HUES6 (cell line): ENCODE measurements around the gene FURIN.
"Not testable (repeated sequence)": the region's sequence is repeated elsewhere in the genome, so short reads cannot be mapped to it uniquely, and the experiment has no call there.

ENCODE experiments used
- H3K27ac ChIP-seq: 2 replicates; pipeline ENCODE4 v1.7.0; 2013; ENCODE audit warnings: low read depth, mild to moderate bottlenecking, low read length, inconsistent platforms
- H3K27me3 ChIP-seq: 2 replicates; pipeline ENCODE4 v1.6.1; 2013; ENCODE audit warnings: low read length; ENCODE audit not compliant: control insufficient read depth, insufficient read depth
- H3K36me3 ChIP-seq: 2 replicates; pipeline ENCODE4 v1.6.1; 2013; ENCODE audit warnings: low read length; ENCODE audit not compliant: control insufficient read depth, insufficient read depth
- H3K4me1 ChIP-seq: 2 replicates; pipeline ENCODE4 v1.6.1; 2013; ENCODE audit warnings: low read length; ENCODE audit not compliant: control insufficient read depth, insufficient read depth
- H3K4me3 ChIP-seq: 2 replicates; pipeline ENCODE4 v1.5.1; 2013; ENCODE audit warnings: low read depth, low read length
- H3K9ac ChIP-seq: one replicate; pipeline ENCODE4 v1.6.1; 2013; ENCODE audit warnings: mild to moderate bottlenecking, low read length
- H3K9me3 ChIP-seq: 2 replicates; pipeline ENCODE4 v1.6.1; 2013; ENCODE audit warnings: low read depth, low read length; ENCODE audit not compliant: control insufficient read depth, insufficient read depth

The FURIN gene

DNA sequence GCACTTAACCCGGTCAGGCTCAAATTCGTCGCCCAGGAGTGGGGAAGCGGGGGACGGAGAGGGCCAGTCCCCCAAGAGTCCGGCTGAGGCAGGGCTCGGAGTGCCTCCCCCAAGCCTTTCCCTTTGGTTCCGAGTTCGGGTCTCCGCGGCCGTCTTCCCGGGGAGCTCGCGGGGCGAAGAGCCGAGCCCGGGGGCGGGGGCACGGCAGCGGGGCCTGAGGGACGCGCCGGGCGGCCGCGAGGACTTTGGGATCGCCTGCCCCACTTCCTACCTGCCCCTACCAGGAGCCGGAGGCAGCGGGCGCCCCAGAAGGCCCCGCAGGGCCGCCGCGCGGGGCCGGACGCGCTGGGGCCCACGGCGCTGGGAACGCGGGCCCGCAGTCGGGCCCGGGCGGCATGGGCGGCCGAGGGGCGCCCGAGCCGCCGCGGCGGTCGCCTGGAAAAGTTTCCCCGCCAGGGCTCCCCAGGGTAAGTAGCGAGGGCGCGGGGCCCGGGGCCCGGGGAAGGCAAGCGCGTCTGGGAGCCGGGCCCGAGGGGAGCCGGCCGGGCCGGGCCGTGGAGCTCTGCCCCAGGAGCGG lies 2.8 kb downstream of the FURIN start:
- Histone ChIP-seq H3K9ac (peak overlapping the region; percentile 86), H3K36me3 (peaks cover 8% of the 10 kb centered on the region), H3K27me3 (no peaks in the 10 kb centered on the region), H3K27ac (peak overlapping the region; percentile 79; the same call in 1 of the 2 replicates), H3K4me3 (peak overlapping the region; percentile 84), H3K4me1 (peaks cover 57% of the 10 kb centered on the region), H3K9me3 (no peaks in the 10 kb centered on the region)

GRCh38 chr15:90871716-90872485 lies 3.5 kb downstream of the FURIN start:
- Histone ChIP-seq H3K4me3 (peak overlapping the region; percentile 84), H3K4me1 (peaks cover 57% of the 10 kb centered on the region), H3K9ac (peak overlapping the region; percentile 86), H3K9me3 (no peaks in the 10 kb centered on the region), H3K27ac (peak overlapping the region; percentile 55; the same call in 1 of the 2 replicates), H3K36me3 (peaks cover 14% of the 10 kb centered on the region), H3K27me3 (no peaks in the 10 kb centered on the region)

- no peaks in the 10 kb centered on the region for H3K9me3 ChIP-seq
- H3K4me1 ChIP-seq, result peaks cover 57% of the 10 kb centered on the region
- peaks cover 22% of the 10 kb centered on the region for H3K36me3 ChIP-seq
- peak overlapping the region; percentile 86 for H3K9ac ChIP-seq
- H3K4me3 ChIP-seq, result peak overlapping the region; percentile 84
- H3K27ac ChIP-seq, result peak overlapping the region; percentile 55; the same call in 1 of the 2 replicates
- no peaks in the 10 kb centered on the region for H3K27me3 ChIP-seq
Observed at GRCh38 chr15:90872486-90873184, 4.2 kb downstream of the FURIN start.

DNA sequence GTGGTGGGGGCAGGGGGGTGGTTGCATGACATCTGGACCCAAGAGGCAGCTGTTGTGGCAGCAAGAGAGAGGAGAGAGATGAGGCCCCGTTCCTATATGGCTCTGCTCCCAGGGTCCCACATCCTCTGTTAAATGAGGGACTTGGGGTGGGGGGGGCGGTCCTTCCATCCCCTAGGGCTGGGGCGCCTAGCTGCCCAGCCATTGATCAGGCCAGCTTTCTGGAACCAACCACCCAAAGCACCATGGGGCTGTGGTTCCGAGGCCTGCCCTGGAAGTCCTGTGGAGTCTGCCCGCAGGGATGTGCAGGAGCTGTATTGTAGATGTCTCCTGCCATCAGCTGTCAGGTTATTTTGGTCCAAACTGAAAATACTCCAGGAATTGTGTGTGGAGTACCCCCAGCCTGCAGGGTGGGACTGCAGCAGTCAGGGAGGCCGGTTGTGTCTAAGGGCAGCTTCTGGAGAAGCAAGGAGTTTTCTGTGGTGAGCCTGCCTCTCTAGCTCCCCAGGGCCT lies 5.2 kb downstream of the FURIN start:
- H3K36me3 ChIP-seq, result peaks cover 31% of the 10 kb centered on the region
- H3K27me3 ChIP-seq, result no peaks in the 10 kb centered on the region
- H3K4me1 ChIP-seq, result peaks cover 50% of the 10 kb centered on the region
- no peaks in the 10 kb centered on the region for H3K9me3 ChIP-seq
- H3K9ac ChIP-seq, result peak overlapping the region; percentile 29
- peak overlapping the region; percentile 5; the same call in 1 of the 2 replicates for H3K4me3 ChIP-seq
- H3K27ac ChIP-seq, result no peak overlapping the region

GRCh38 chr15:90873998-90874605 lies 5.7 kb downstream of the FURIN start:
- H3K36me3 ChIP-seq, result peaks cover 36% of the 10 kb centered on the region
- H3K9me3 ChIP-seq, result no peaks in the 10 kb centered on the region
- peak overlapping the region; percentile 35 for H3K9ac ChIP-seq
- H3K27ac ChIP-seq, result peak overlapping the region; percentile 16; the same call in 1 of the 2 replicates
- peaks cover 44% of the 10 kb centered on the region for H3K4me1 ChIP-seq
- H3K4me3 ChIP-seq, result peak overlapping the region; percentile 5; the same call in 1 of the 2 replicates
- no peaks in the 10 kb centered on the region for H3K27me3 ChIP-seq

DNA sequence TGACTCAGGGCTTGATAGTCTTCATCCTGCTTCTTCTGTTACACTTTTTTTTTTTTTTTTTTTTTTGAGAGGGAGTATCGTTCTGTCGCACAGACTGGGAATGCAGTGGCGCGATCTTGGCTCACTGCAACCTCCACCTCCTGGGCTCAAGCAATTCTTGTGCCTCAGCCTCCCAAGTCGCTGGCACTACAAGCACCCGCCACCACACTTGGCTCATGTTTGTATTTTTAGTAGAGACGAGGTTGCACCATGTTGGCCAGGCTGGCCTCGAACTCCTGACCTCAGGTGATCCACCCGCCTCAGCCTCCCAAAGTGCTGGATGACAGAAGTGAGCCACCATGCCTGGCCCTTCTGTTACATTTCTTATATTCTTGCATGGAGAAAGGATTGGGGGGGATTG lies 6.6 kb downstream of the FURIN start:
- not testable (repeated sequence) for H3K9me3 ChIP-seq, H3K27ac ChIP-seq, H3K4me3 ChIP-seq, H3K9ac ChIP-seq, H3K27me3 ChIP-seq
- Histone ChIP-seq H3K36me3 (peaks cover 45% of the 10 kb centered on the region), H3K4me1 (peaks cover 36% of the 10 kb centered on the region)

DNA sequence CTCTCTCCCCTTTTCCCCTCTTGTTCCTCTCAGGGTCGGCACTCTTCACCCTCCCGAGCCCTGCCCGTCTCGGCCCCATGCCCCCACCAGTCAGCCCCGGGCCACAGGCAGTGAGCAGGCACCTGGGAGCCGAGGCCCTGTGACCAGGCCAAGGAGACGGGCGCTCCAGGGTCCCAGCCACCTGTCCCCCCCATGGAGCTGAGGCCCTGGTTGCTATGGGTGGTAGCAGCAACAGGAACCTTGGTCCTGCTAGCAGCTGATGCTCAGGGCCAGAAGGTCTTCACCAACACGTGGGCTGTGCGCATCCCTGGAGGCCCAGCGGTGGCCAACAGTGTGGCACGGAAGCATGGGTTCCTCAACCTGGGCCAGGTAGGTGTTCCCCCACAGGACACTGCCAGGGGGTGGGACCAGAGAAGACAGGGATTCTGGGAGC lies 7.2 kb downstream of the FURIN start:
- Histone ChIP-seq H3K27ac (no peak overlapping the region), H3K4me3 (no peak overlapping the region), H3K27me3 (no peaks in the 10 kb centered on the region), H3K9me3 (no peaks in the 10 kb centered on the region), H3K9ac (peak overlapping the region; percentile 32), H3K4me1 (peaks cover 30% of the 10 kb centered on the region), H3K36me3 (peaks cover 51% of the 10 kb centered on the region)

DNA sequence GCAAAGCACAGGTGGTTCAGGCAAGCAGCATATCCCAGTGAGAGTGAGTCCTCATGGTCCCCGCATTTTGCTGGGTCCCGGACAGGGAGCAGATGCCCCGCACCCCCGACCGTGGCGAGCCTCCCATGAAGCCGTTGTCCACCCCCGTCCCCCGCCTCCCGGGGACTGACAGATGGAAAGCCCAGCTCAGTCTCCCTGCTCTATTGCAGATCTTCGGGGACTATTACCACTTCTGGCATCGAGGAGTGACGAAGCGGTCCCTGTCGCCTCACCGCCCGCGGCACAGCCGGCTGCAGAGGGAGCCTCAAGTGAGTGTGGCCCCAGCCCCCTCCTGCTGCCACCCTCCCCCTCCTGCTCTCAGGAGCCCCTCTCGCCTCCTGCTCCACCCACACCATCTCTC lies 7.7 kb downstream of the FURIN start:
- Histone ChIP-seq H3K4me1 (peaks cover 25% of the 10 kb centered on the region), H3K36me3 (peaks cover 56% of the 10 kb centered on the region), H3K9me3 (no peaks in the 10 kb centered on the region), H3K9ac (no peak overlapping the region), H3K27me3 (no peaks in the 10 kb centered on the region), H3K4me3 (no peak overlapping the region), H3K27ac (no peak overlapping the region)

DNA sequence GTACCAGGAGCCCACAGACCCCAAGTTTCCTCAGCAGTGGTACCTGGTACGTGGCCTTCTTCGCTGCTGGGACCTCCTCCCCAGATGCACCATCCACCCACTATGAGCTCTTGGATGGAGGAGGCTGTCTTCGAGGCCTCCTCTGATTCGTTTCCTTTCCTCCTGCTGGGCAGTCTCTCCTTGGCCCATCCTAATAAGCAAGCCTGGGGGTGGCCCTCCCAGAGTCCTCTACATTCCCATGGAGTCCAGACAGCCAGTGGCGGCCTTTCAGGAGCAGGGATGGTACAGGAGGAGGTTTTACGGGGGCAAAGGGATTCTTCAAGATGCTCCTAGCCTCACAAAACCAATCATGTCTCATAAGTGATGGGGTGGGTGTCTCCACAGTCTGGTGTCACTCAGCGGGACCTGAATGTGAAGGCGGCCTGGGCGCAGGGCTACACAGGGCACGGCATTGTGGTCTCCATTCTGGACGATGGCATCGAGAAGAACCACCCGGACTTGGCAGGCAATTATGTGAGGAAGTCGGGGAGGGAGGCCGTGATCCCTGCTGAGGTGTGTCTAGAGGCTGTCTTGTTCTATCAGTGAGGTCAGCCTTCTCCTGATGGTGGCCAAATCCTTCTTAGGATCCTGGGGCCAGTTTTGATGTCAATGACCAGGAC lies 8.3 kb downstream of the FURIN start:
- Histone ChIP-seq H3K9ac (no peak overlapping the region), H3K27me3 (no peaks in the 10 kb centered on the region), H3K4me1 (peaks cover 25% of the 10 kb centered on the region), H3K27ac (no peak overlapping the region), H3K9me3 (no peaks in the 10 kb centered on the region), H3K36me3 (peaks cover 62% of the 10 kb centered on the region), H3K4me3 (no peak overlapping the region)

DNA sequence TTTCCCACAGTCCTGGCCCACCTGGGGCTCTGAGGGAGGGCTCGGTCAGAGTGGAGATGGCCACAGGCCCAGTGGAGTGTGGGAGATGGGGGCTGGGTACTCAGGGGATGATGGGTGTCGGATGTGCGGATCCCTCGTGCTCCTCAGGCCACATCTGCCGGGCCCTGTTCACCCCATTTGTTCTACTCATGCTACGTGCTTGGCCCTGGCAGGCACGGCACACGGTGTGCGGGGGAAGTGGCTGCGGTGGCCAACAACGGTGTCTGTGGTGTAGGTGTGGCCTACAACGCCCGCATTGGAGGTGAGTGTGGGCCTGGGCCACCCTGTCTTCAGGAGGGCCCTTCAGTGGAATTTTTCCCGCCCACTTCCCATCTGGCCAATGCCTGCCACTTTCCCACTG lies 8.9 kb downstream of the FURIN start:
- Histone ChIP-seq H3K4me1 (peaks cover 24% of the 10 kb centered on the region), H3K27me3 (no peaks in the 10 kb centered on the region), H3K9me3 (no peaks in the 10 kb centered on the region), H3K4me3 (no peak overlapping the region), H3K36me3 (peaks cover 65% of the 10 kb centered on the region), H3K27ac (no peak overlapping the region), H3K9ac (no peak overlapping the region)
